WTC11 (cell line): ENCODE measurements around the gene CCDC172.

Experiments used
- CTCF ChIP-seq: fragments of 200-600 bp; IDR thresholded peaks from 2 replicates; pipeline ENCODE4 v1.8.0; 2022; ENCODE audit warnings: antibody characterized with exemption
- E2F1 ChIP-seq: sonication (generic); formaldehyde crosslinking; IDR thresholded peaks from 2 replicates; pipeline ENCODE4 v1.8.0; 2022; ENCODE audit warnings: mild to moderate bottlenecking, missing genetic modification reagents
- FOXJ3 ChIP-seq: sonication (generic); formaldehyde crosslinking; IDR thresholded peaks from 2 replicates; pipeline ENCODE4 v1.9.0; 2021; ENCODE audit warnings: missing genetic modification reagents, mild to moderate bottlenecking, borderline replicate concordance
- IRF1 ChIP-seq: sonication (generic); formaldehyde crosslinking; IDR thresholded peaks from 2 replicates; pipeline ENCODE4 v1.8.0; 2023; ENCODE audit warnings: missing genetic modification reagents
- JAZF1 ChIP-seq: fragments of 250-450 bp; sonication (Bioruptor Pico); IDR thresholded peaks from 2 replicates; pipeline ENCODE4 v1.9.0; 2021; ENCODE audit warnings: moderate library complexity, mild to moderate bottlenecking, inconsistent platforms
- JUN ChIP-seq: sonication (generic); formaldehyde crosslinking; IDR thresholded peaks from 2 replicates; pipeline ENCODE4 v1.8.0; 2023; ENCODE audit warnings: mild to moderate bottlenecking, missing genetic modification reagents
- MAX ChIP-seq: sonication (generic); formaldehyde crosslinking; IDR thresholded peaks from 2 replicates; pipeline ENCODE4 v1.8.0; 2022; ENCODE audit warnings: mild to moderate bottlenecking, missing genetic modification reagents
- PRDM15 ChIP-seq: sonication (generic); formaldehyde crosslinking; IDR thresholded peaks from 2 replicates; pipeline ENCODE4 v1.8.0; 2022; ENCODE audit warnings: missing genetic modification reagents
- SP1 ChIP-seq: sonication (generic); formaldehyde crosslinking; conservative IDR thresholded peaks from 2 replicates; pipeline ENCODE4 v1.8.1; 2022; ENCODE audit warnings: missing genetic modification reagents
- USF2 ChIP-seq: sonication (generic); formaldehyde crosslinking; IDR thresholded peaks from 2 replicates; pipeline ENCODE4 v1.8.1; 2023; ENCODE audit warnings: mild to moderate bottlenecking, missing genetic modification reagents, moderate library complexity
- ZNF121 ChIP-seq: sonication (generic); formaldehyde crosslinking; IDR thresholded peaks from 2 replicates; pipeline ENCODE4 v1.8.0; 2023; ENCODE audit warnings: missing genetic modification reagents
- ZNF138 ChIP-seq: sonication (generic); formaldehyde crosslinking; conservative IDR thresholded peaks from 2 replicates; pipeline ENCODE4 v1.8.1; 2022; ENCODE audit warnings: mild to moderate bottlenecking, moderate library complexity, missing genetic modification reagents
- ZNF423 ChIP-seq: fragments of 250-450 bp; sonication (Bioruptor Pico); IDR thresholded peaks from 2 replicates; pipeline ENCODE4 v2.1.2; 2022; ENCODE audit warnings: mild to moderate bottlenecking, moderate library complexity

- TF ChIP-seq ZNF121 (CRISPR knock-in tag) (no peak), FOXJ3 (CRISPR knock-in tag) (no peak), ZNF138 (CRISPR knock-in tag) (no peak), CTCF (no peak), USF2 (CRISPR knock-in tag) (no peak), MAX (CRISPR knock-in tag) (no peak), IRF1 (CRISPR knock-in tag) (no peak), ZNF423 (no peak), PRDM15 (no peak), SP1 (CRISPR knock-in tag) (no peak), JAZF1 (CRISPR knock-in tag) (no peak), E2F1 (CRISPR knock-in tag) (no peak), JUN (no peak)
These were observed 27.9 kb upstream of the CCDC172 start for GRCh38 chr10:116296291-116296721.
